GM18873 (cell line): Measurements from ENCODE around the gene MCF2.
A peak's percentile ranks its signal among the peaks of the same experiment; 100 is the strongest.

Source experiments
- ATAC-seq: cut with Tn5 transposase; IDR thresholded peaks from one replicate; pipeline ENCODE4 v1.9.1; 2021; ENCODE audit warnings: mild to moderate bottlenecking, moderate library complexity, moderate number of reproducible peaks; ENCODE audit not compliant: unreplicated experiment, low FRiP score

MCF2 gene

GRCh38 chrX:139600105-139600504 lies 107.9 kb downstream of the MCF2 start:
- ATAC-seq, result no peak

DNA sequence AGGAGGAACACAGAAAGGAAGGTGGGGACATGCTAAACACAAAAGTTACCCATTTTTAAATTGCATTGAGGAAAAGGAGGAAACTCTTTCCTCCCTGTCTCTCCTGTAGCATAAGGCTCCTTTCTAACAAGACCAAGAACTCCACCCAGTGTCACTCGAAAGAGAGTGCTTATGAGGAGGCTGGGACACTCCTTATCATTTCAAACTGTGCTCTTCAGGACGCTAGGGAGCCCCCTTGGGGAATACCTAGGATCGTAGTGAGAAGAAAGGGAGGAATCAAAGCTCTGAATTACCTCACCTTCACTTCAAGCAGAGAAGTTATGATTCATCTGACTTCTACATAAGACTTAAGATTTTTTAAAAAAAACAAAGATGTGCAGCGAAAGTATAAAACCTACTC lies 111.9 kb downstream of the MCF2 start:
- ATAC-seq, result no peak

- no peak for ATAC-seq
Observed at GRCh38 chrX:139585613-139586012, 122.4 kb downstream of the MCF2 start.

DNA sequence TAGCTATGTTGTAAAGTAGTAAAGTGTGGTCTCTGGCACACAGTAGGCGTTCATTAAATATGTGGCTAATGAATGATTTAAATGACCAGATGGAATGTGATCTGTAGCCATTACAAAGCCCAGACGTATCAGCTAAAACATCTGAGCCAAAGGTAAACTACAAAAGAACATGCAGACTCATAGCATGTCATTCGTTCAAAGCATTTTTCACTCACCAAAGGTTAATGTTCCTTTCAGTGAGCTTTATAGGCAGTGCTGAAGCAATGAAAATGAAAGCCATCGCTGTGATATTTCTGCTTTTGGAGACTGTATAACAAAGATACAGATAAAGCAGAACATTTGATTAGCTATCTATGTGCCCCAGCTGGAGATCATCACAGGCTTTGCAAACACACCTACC lies 126.9 kb downstream of the MCF2 start:
- ATAC-seq, result no peak

DNA sequence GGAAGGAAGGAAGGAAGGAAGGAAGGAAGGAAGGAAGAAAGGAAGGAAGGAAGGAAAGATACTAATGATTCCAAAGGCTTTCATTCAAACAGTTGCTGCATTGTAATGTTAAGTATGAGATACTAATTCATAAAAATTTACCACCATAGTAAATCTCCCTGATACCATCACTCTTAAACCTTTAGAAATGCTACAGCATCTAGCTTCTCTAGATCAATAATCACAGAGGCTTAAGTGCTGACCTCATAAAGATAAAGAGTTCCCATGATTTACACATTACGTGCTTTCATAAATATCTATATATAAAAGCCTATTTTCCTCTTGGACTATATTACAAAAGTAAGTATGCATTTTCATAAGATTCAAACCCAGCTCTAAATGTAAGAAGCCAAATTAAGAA lies 141.0 kb downstream of the MCF2 start:
- no peak for ATAC-seq

DNA sequence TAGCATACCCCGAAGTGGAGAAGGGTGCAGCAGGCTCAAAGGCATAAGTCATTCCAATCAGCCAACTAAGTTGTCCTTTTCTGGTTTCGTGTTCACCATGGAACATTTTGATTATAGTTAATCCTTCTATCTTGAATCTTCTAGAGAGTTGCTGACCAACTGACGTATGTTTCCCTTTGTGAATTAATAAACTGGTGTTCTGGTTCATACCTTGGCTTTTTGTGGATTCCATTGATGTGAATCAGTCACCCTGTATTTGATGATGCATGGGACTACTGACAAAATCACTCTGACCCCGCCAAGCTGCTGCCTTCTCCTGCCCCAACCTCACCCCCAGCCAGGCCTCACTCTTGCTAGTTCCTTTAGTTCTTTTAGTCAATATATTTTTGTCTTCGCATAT lies 144.7 kb downstream of the MCF2 start:
- no peak for ATAC-seq

- no peak for ATAC-seq
Observed at GRCh38 chrX:139560221-139560620, 147.7 kb downstream of the MCF2 start.

DNA sequence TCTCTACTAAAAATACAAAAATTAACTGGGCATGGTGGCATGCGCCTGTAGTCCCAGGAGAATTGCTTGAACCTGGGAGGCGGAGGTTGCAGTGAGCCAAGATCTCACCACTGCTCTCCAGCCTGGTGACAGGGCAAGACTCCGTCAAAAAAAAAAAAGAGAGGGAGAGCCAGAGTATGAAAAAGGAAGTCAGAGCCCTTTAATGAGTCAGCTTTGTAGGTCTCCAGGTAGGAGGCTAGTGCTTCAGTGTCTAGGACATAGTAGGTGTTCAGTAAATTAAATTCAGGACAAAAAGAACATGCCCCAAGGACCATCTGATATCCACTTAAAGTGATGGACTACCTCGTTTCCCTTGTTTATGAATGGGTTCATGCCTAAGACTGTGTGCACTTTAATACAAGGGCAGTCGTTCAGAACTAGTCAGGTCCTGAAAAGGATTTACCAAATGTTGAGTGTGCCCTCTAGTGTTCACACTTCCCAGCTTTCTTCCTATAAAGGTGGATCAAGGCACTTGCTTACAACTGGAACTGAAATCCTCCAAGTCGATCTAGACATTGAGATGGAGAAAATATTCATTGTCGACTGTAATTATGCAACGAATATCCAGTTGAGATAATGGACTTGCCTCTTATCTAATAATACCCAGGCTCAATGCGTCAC lies 148.5 kb downstream of the MCF2 start:
- peak; percentile 84 for ATAC-seq

GRCh38 chrX:139554991-139555675 lies 152.8 kb downstream of the MCF2 start:
- ATAC-seq, result no peak

- peak; percentile 10 for ATAC-seq
Observed at GRCh38 chrX:139554376-139554775, 153.6 kb downstream of the MCF2 start.

GRCh38 chrX:139544591-139544990 lies 163.4 kb downstream of the MCF2 start:
- no peak for ATAC-seq

DNA sequence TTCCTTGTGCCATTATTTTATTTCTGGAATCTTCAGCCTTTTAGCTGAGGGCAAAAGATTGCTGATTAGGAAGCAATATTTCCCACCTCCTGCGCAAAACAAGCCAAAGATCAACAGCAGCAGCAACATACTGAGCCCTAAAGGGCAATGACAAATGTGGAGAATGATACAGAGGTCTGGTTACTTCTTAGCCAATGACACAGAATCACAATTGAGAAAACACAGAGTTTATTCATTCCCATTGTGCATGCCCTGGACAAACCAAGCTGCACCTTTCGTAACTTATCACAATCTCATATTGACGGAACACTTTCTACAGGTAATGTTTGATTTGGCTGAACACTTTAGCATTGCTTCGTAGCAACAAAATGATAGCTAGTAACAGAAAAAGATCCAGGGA lies 164.0 kb downstream of the MCF2 start:
- no peak for ATAC-seq

- no peak for ATAC-seq
Observed at GRCh38 chrX:139542652-139543051, 165.3 kb downstream of the MCF2 start.

- ATAC-seq, result peak; percentile 61
Observed at GRCh38 chrX:139538907-139539790, 168.8 kb downstream of the MCF2 start.

- no peak for ATAC-seq
Observed at GRCh38 chrX:139533444-139533843, 174.5 kb downstream of the MCF2 start.

DNA sequence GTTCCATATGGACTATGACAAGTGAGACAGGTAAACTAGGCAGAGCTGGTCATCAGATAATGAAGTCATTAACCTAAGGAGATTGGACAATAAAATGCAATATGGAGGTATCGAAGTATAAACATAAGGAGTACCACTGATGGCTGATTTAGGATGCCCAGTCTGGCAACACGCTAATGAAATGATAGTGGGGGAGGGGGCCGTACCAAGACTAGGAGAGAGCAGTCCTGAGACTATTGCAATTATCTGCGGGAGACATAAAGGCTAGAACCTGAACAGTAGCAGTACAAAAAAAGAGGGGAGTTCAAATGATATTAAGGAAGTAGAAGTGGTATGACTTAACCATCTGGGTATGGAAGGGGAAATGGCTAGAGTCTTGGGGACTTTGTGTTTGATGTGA lies 175.1 kb downstream of the MCF2 start:
- no peak for ATAC-seq
